ENCODE data around the gene NEUROD4. TPM values are rescaled to one million over a fixed set of nuclear protein-coding genes. Genes with fewer than 3 reads are reported as not detected.
"Not testable (repeated sequence)": the region's sequence is repeated elsewhere in the genome, so short reads cannot be mapped to it uniquely, and the experiment has no call there.

The NEUROD4 gene
- total RNA-seq, 1 donor from 2014 or later: 206 TPM

DNA sequence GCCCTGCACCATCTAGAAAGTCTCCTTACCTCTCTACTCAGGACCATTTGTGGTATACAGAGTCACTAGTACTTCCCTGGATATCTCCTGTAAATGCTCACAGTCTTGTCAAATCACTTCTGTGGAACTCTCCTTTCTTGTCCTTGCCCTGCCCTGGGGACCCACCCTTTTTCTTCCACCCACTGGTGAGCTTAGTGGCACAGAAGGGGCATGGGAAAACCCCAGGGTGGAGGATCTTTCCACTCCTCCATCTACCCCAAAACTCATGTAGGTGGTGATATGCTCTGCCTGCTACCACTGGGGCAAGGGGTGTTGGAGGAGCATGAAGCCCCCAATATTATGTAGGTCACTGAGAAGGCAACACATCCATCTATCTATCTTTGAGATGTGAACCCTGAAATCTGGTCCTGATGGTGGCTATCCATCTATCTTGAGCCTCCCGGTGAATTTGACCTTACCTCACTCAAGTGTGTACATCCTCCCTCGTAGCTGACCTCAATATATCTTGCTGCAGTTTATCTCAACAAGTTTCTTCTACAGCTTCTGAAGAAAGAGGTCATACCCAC, 36.2 kb upstream of the NEUROD4 start:
- H3K4me1 Mint-ChIP-seq (ENCODE audit: low read depth, unreplicated experiment): peaks cover 1% of the 10 kb centered on the region
- no peak for DNase-seq
- H3K27me3 Mint-ChIP-seq (ENCODE audit: unreplicated experiment): peaks cover 3% of the 10 kb centered on the region
- H3K4me3 Mint-ChIP-seq (ENCODE audit: unreplicated experiment): no peak overlapping the region
- no peak for TF ChIP-seq CTCF (IDR thresholded peaks at IDR 0.05; ENCODE audit: partially characterized antibody, unreplicated experiment)
- H3K9me3 Mint-ChIP-seq (ENCODE audit: unreplicated experiment): peaks cover 3% of the 10 kb centered on the region
- H3K27ac Mint-ChIP-seq (ENCODE audit: unreplicated experiment): no peak overlapping the region
- H3K36me3 Mint-ChIP-seq (ENCODE audit: unreplicated experiment): no peaks in the 10 kb centered on the region

GRCh38 chr12:54984658-54985376, 35.0 kb upstream of the NEUROD4 start, which contains the start of gene TESPA1:
Gene TESPA1, minus strand, starts transcription at chr12:54984762. Its CDS starts 10,200 bp downstream, at chr12:54974562.
- Mint-ChIP-seq H3K27ac (ENCODE audit: unreplicated experiment) (no peak within 1 kb of the TSS), H3K4me3 (ENCODE audit: unreplicated experiment) (no peak within 1 kb of the TSS), H3K9me3 (ENCODE audit: unreplicated experiment) (peaks cover 5% of the 10 kb centered on the region), H3K4me1 (ENCODE audit: low read depth, unreplicated experiment) (peaks cover 8% of the 10 kb centered on the region), H3K27me3 (ENCODE audit: unreplicated experiment) (peaks cover 5% of the 10 kb centered on the region), H3K36me3 (ENCODE audit: unreplicated experiment) (no peaks in the 10 kb centered on the region)
- no peak for DNase-seq
- TF ChIP-seq CTCF (IDR thresholded peaks at IDR 0.05; ENCODE audit: partially characterized antibody, unreplicated experiment): no peak

GRCh38 chr12:54986773-54987172, 33.0 kb upstream of the NEUROD4 start:
- not testable (repeated sequence) for H3K4me3 Mint-ChIP-seq (ENCODE audit: unreplicated experiment); H3K9me3 Mint-ChIP-seq (ENCODE audit: unreplicated experiment); DNase-seq; H3K36me3 Mint-ChIP-seq (ENCODE audit: unreplicated experiment); H3K27ac Mint-ChIP-seq (ENCODE audit: unreplicated experiment); H3K27me3 Mint-ChIP-seq (ENCODE audit: unreplicated experiment)
- peaks cover 11% of the 10 kb centered on the region for H3K4me1 Mint-ChIP-seq (ENCODE audit: low read depth, unreplicated experiment)

- Mint-ChIP-seq H3K4me3 (ENCODE audit: unreplicated experiment) (no peak overlapping the region), H3K36me3 (ENCODE audit: unreplicated experiment) (no peaks in the 10 kb centered on the region), H3K4me1 (ENCODE audit: low read depth, unreplicated experiment) (peaks cover 11% of the 10 kb centered on the region), H3K9me3 (ENCODE audit: unreplicated experiment) (peaks cover 5% of the 10 kb centered on the region), H3K27ac (ENCODE audit: unreplicated experiment) (peak overlapping the region; percentile 7), H3K27me3 (ENCODE audit: unreplicated experiment) (peaks cover 9% of the 10 kb centered on the region)
- no peak for TF ChIP-seq CTCF (IDR thresholded peaks at IDR 0.05; ENCODE audit: partially characterized antibody, unreplicated experiment)
- no peak for DNase-seq
Observed at GRCh38 chr12:54987611-54988231, 32.1 kb upstream of the NEUROD4 start.

DNA sequence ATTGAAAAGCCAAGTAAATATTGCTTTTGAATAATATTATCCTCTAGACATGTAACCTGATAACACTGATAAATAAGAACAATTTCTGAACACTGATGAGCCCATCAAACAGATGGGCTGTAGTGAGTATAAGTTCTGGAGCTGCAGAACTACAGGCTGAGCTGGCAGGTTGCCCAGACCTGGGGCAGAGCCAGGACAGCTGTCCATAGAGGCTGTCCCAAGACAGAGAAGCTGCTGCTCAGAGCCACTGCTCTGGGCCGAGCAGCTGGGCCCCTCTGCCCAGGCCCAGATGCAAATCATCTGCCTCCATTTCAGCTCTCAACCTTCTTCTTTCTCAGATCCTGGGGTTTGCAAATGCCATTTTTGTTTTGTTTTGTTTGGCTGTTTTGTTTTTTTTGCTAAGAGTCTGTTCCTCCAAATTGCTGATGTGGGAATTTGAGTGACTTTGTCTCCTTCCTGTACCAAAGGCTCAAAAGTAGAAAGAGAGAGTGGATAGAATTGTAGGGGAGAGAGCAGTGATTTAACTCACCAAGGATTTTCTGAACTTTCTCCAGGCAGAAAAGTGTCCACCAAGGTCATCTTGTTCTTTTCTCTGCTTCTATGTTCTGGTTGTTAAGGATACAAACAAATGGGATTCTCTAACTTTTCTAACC, 31.2 kb upstream of the NEUROD4 start:
- TF ChIP-seq CTCF (IDR thresholded peaks at IDR 0.05; ENCODE audit: partially characterized antibody, unreplicated experiment): no peak
- Mint-ChIP-seq H3K27ac (ENCODE audit: unreplicated experiment) (peak overlapping the region; percentile 95), H3K9me3 (ENCODE audit: unreplicated experiment) (peaks cover 5% of the 10 kb centered on the region)

More for the DNA sequence above, 31.2 kb upstream of the NEUROD4 start:
- DNase-seq: peak; percentile 56
- Mint-ChIP-seq H3K27me3 (ENCODE audit: unreplicated experiment) (peaks cover 9% of the 10 kb centered on the region), H3K4me1 (ENCODE audit: low read depth, unreplicated experiment) (peaks cover 13% of the 10 kb centered on the region), H3K36me3 (ENCODE audit: unreplicated experiment) (no peaks in the 10 kb centered on the region), H3K4me3 (ENCODE audit: unreplicated experiment) (peak overlapping the region; percentile 22)

Measured in glutamatergic neuron (in vitro differentiated cells).